Mucosa of descending colon (tissue), 3 donors: ENCODE data around the gene EAPP. TPM values are rescaled to one million over a fixed set of nuclear protein-coding genes. Genes with fewer than 3 reads are reported as not detected.
"Not testable (repeated sequence)": the region's sequence is repeated elsewhere in the genome, so short reads cannot be mapped to it uniquely, and the experiment has no call there.

ENCODE experiments used
- ATAC-seq: fragments of 200-7000 bp; cut with Tn5 transposase; one replicate; pipeline ENCODE4 v1.9.1; 2020; ENCODE audit warnings: mild to moderate bottlenecking, moderate library complexity
- DNase-seq, 3 donors: peaks; one replicate each; pipeline ENCODE4 v3.0.0-alpha.2; 2020
- H3K36me3 ChIP-seq: fragments of 200-600 bp; one replicate; pipeline ENCODE4 v1.8.0; 2021; ENCODE audit warnings: low read depth, mild to moderate bottlenecking
- H3K4me1 ChIP-seq: fragments of 200-600 bp; one replicate; pipeline ENCODE4 v1.8.0; 2021; ENCODE audit warnings: low read depth, mild to moderate bottlenecking
- H3K4me3 ChIP-seq: fragments of 200-600 bp; one replicate; pipeline ENCODE4 v1.8.0; 2021; ENCODE audit warnings: mild to moderate bottlenecking
- H3K9me3 ChIP-seq: fragments of 200-600 bp; one replicate; pipeline ENCODE4 v1.8.0; 2021; ENCODE audit warnings: mild to moderate bottlenecking
- CTCF ChIP-seq: fragments of 200-600 bp; IDR thresholded peaks from one replicate; pipeline ENCODE4 v1.8.0; 2022; ENCODE audit warnings: antibody characterized with exemption, mild to moderate bottlenecking
- intact Hi-C, 2 donors: fragments of 100-400 bp; cut with DNase I in 1 of 2; cut with micrococcal nuclease in 1 of 2; formaldehyde crosslinking; loops; one replicate each; pipeline versions ENCODE4 v1.11.0 to v1.11.1; 2022; cut with DNase I, micrococcal nuclease
- total RNA-seq, 3 donors: library from RNA; stranded (reverse); fragmentation: NEBNext Ultra II Directional in 2 of 3; extraction: Animal tissue kit (Norgen Biotek cat#: 25700) in 2 of 3; gene quantifications; one replicate each; pipeline versions ENCODE4 v1.2.1 to v1.2.4, GENCODE V29; 2021 to 2023
- donor health status: DM: no; HTN: no; CAD: no; lungs with moderate emphysema.
- donor health status: DM: no; HTN: no; CAD: no.
- donor health status: DM: no; HTN: yes; CAD: no.

Gene EAPP
- total RNA-seq, 3 donors from 2014 or later: 43.4 to 78.0 (median 66.0) TPM

GRCh38 chr14:34507459-34507858, 32.0 kb downstream of the EAPP start:
- Histone ChIP-seq H3K9me3 (no peaks in the 10 kb centered on the region), H3K4me3 (no peak overlapping the region), H3K36me3 (no peaks in the 10 kb centered on the region), H3K4me1 (peaks cover 7% of the 10 kb centered on the region)
- no peak for TF ChIP-seq CTCF
- DNase-seq: peak in 1 of 3 donors; percentile 25
- peak; percentile 47 for ATAC-seq
- intact Hi-C loops: no loop called here

GRCh38 chr14:34505124-34505491, 34.4 kb downstream of the EAPP start:
- H3K4me3 ChIP-seq, H3K9me3 ChIP-seq, H3K36me3 ChIP-seq, ATAC-seq, intact Hi-C loops: not testable (repeated sequence)
- peak in 1 of 3 donors; percentile 12 for DNase-seq
- peaks cover 11% of the 10 kb centered on the region for H3K4me1 ChIP-seq

GRCh38 chr14:34504027-34504426, 35.5 kb downstream of the EAPP start:
- intact Hi-C loops, H3K36me3 ChIP-seq, H3K9me3 ChIP-seq, DNase-seq, ATAC-seq, H3K4me3 ChIP-seq: not testable (repeated sequence)
- H3K4me1 ChIP-seq: peaks cover 14% of the 10 kb centered on the region

GRCh38 chr14:34502545-34503225, 36.8 kb downstream of the EAPP start:
- Histone ChIP-seq H3K4me3 (no peak overlapping the region), H3K4me1 (peaks cover 24% of the 10 kb centered on the region), H3K36me3 (no peaks in the 10 kb centered on the region), H3K9me3 (no peaks in the 10 kb centered on the region)
- no peak for DNase-seq
- intact Hi-C loops: no loop called here
- TF ChIP-seq CTCF: no peak
- no peak for ATAC-seq

GRCh38 chr14:34502001-34502400, 37.5 kb downstream of the EAPP start:
- H3K4me1 ChIP-seq: peaks cover 29% of the 10 kb centered on the region

GRCh38 chr14:34501004-34501580, 38.4 kb downstream of the EAPP start:
- TF ChIP-seq CTCF: no peak
- peaks cover 35% of the 10 kb centered on the region for H3K4me1 ChIP-seq
- ATAC-seq (no peak), DNase-seq (no peak)
- H3K36me3 ChIP-seq: no peaks in the 10 kb centered on the region
- no peaks in the 10 kb centered on the region for H3K9me3 ChIP-seq
- H3K4me3 ChIP-seq: no peak overlapping the region
- intact Hi-C loops: no loop called here

More at GRCh38 chr14:34502001-34502400, 37.5 kb downstream of the EAPP start:
- Histone ChIP-seq H3K36me3 (no peaks in the 10 kb centered on the region), H3K9me3 (no peaks in the 10 kb centered on the region), H3K4me3 (no peak overlapping the region)
- ATAC-seq (no peak), DNase-seq (no peak)
- intact Hi-C loops: no loop called here
- no peak for TF ChIP-seq CTCF
